ENCODE data around the gene FMO3. TPM values are rescaled to one million over a fixed set of nuclear protein-coding genes. Genes with fewer than 3 reads are reported as not detected.

The FMO3 gene
- total RNA-seq, 2 donors from 2014 or later, result 0.19 to 0.42 TPM

GRCh38 chr1:171062902-171063301 is 27.8 kb upstream of the FMO3 start:
- Histone ChIP-seq H3K9me3 (no peaks in the 10 kb centered on the region), H3K4me3 (no peak overlapping the region), H3K27ac (no peak overlapping the region), H3K9ac (ENCODE audit: low read depth in 2 of 2, low read length in 2 of 2) (no peak overlapping the region), H3K27me3 (no peaks in the 10 kb centered on the region), H3K4me1 (no peaks in the 10 kb centered on the region), H3K36me3 (no peaks in the 10 kb centered on the region)
- intact Hi-C loops (cut with DNase I), result no loop called here
- no peak for DNase-seq
- TF ChIP-seq CTCF (IDR thresholded peaks at IDR 0.05), result no peak

- TF ChIP-seq CTCF (IDR thresholded peaks at IDR 0.05), result no peak
- Histone ChIP-seq H3K9me3 (no peaks in the 10 kb centered on the region), H3K4me1 (no peaks in the 10 kb centered on the region), H3K4me3 (no peak overlapping the region), H3K9ac (ENCODE audit: low read depth in 2 of 2, low read length in 2 of 2) (no peak overlapping the region), H3K36me3 (no peaks in the 10 kb centered on the region), H3K27ac (no peak overlapping the region), H3K27me3 (no peaks in the 10 kb centered on the region)
- no peak for DNase-seq
- intact Hi-C loops (cut with DNase I), result no loop called here
These were observed 15.7 kb upstream of the FMO3 start for GRCh38 chr1:171075041-171075440.

- TF ChIP-seq CTCF (IDR thresholded peaks at IDR 0.05), result peak; percentile 23
- Histone ChIP-seq H3K27me3 (no peaks in the 10 kb centered on the region), H3K9ac (ENCODE audit: low read depth in 2 of 2, low read length in 2 of 2) (no peak overlapping the region), H3K36me3 (no peaks in the 10 kb centered on the region), H3K9me3 (no peaks in the 10 kb centered on the region), H3K4me3 (no peak overlapping the region), H3K27ac (no peak overlapping the region), H3K4me1 (no peaks in the 10 kb centered on the region)
- DNase-seq, result no peak
- intact Hi-C loops (cut with DNase I), result loop anchor here (5.0 to 10.0 kb wide), 2 partner anchors 146 to 233 kb away; partner anchors contain the start of gene FMO4
These were observed 9.4 kb upstream of the FMO3 start for GRCh38 chr1:171081314-171081753.

GRCh38 chr1:171081763-171082201 is 8.9 kb upstream of the FMO3 start:
- no peak overlapping the region for H3K9ac ChIP-seq (ENCODE audit: low read depth in 2 of 2, low read length in 2 of 2)
- no peak overlapping the region for H3K4me3 ChIP-seq
- no peaks in the 10 kb centered on the region for H3K4me1 ChIP-seq
- H3K36me3 ChIP-seq, result no peaks in the 10 kb centered on the region
- no peak for DNase-seq
- no peak for TF ChIP-seq CTCF (IDR thresholded peaks at IDR 0.05)
- no peaks in the 10 kb centered on the region for H3K9me3 ChIP-seq
- intact Hi-C loops (cut with DNase I), result loop anchor here (5.0 to 10.0 kb wide), 2 partner anchors 146 to 233 kb away; partner anchors contain the start of gene FMO4
- H3K27ac ChIP-seq, result no peak overlapping the region
- no peaks in the 10 kb centered on the region for H3K27me3 ChIP-seq

- H3K4me3 ChIP-seq, result no peak overlapping the region
- no peaks in the 10 kb centered on the region for H3K4me1 ChIP-seq
- no peaks in the 10 kb centered on the region for H3K9me3 ChIP-seq
- intact Hi-C loops (cut with DNase I), result loop anchor here (5.0 to 10.0 kb wide), 2 partner anchors 145 to 232 kb away; partner anchors contain the start of gene FMO4
- no peak for DNase-seq
- TF ChIP-seq CTCF (IDR thresholded peaks at IDR 0.05), result no peak
- H3K27me3 ChIP-seq, result no peaks in the 10 kb centered on the region
- H3K9ac ChIP-seq (ENCODE audit: low read depth in 2 of 2, low read length in 2 of 2), result no peak overlapping the region
- no peaks in the 10 kb centered on the region for H3K36me3 ChIP-seq
- no peak overlapping the region for H3K27ac ChIP-seq
These were observed 8.1 kb upstream of the FMO3 start for GRCh38 chr1:171082606-171083005.
